ENCODE measurements around the gene NID2. TPM values are rescaled to one million over a fixed set of nuclear protein-coding genes. Genes with fewer than 3 reads are reported as not detected.

NID2 gene
- total RNA-seq, 1 experiment from 2014 or later = 3.1 TPM

GRCh38 chr14:52081964-52082363 is 13.1 kb upstream of the NID2 start:
- peak overlapping the region; percentile 80 for H3K4me2 ChIP-seq (ENCODE audit: low read length)
- no TSS peak for BruUV-seq (replicated peaks)
- no peaks in the 10 kb centered on the region for H3K79me2 ChIP-seq (ENCODE audit: low read length)
- no peak for DNase-seq
- H3F3A ChIP-seq (ENCODE audit: low read length, unreplicated experiment) = peaks cover 22% of the 10 kb centered on the region
- peak overlapping the region; percentile 51; the same call in 1 of the 2 replicates for H3K4me3 ChIP-seq (ENCODE audit: low read length)
- no peaks in the 10 kb centered on the region; the same call in 1 of the 2 replicates for H3K36me3 ChIP-seq (ENCODE audit: low read depth, low read length)
- H4K20me1 ChIP-seq (ENCODE audit: low read length) = no peaks in the 10 kb centered on the region
- H2AFZ ChIP-seq (ENCODE audit: low read length) = peak overlapping the region; percentile 53
- intact Hi-C loops (cut with micrococcal nuclease) = loop anchor here (1.0 to 2.0 kb wide), 4 partner anchors 30 to 253 kb away; no protein-coding TSS in a partner anchor
- peaks cover 16% of the 10 kb centered on the region; the same call in 1 of the 2 replicates for H3K9me3 ChIP-seq (ENCODE audit: low read length)
- TF ChIP-seq, protein P1, sequence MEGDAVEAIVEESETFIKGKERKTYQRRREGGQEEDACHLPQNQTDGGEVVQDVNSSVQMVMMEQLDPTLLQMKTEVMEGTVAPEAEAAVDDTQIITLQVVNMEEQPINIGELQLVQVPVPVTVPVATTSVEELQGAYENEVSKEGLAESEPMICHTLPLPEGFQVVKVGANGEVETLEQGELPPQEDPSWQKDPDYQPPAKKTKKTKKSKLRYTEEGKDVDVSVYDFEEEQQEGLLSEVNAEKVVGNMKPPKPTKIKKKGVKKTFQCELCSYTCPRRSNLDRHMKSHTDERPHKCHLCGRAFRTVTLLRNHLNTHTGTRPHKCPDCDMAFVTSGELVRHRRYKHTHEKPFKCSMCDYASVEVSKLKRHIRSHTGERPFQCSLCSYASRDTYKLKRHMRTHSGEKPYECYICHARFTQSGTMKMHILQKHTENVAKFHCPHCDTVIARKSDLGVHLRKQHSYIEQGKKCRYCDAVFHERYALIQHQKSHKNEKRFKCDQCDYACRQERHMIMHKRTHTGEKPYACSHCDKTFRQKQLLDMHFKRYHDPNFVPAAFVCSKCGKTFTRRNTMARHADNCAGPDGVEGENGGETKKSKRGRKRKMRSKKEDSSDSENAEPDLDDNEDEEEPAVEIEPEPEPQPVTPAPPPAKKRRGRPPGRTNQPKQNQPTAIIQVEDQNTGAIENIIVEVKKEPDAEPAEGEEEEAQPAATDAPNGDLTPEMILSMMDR (conservative IDR thresholded peaks at IDR 0.05; ENCODE audit: low read depth, low read length) = no peak
- TF ChIP-seq EZH2phosphoT487 (IDR thresholded peaks at IDR 0.05; ENCODE audit: borderline replicate concordance, low read length) = no peak
- TF ChIP-seq EZH2 (IDR thresholded peaks at IDR 0.05; ENCODE audit: low read length, unreplicated experiment) = no peak
- CTCF ChIA-PET = interaction anchor here (0.8 kb wide), 1 partner anchor 10 kb away, joined by 3 read pairs; no protein-coding TSS in a partner anchor
- H3K9ac ChIP-seq (ENCODE audit: low read length) = peak overlapping the region; percentile 80
- no peaks in the 10 kb centered on the region for H3K27me3 ChIP-seq (ENCODE audit: low read length)
- peaks cover 52% of the 10 kb centered on the region for H3K4me1 ChIP-seq (ENCODE audit: insufficient read depth, low read length)
- POLR2A ChIA-PET (ENCODE audit: unreplicated experiment) = interaction anchor here (0.7 to 0.9 kb wide), 2 partner anchors 678 to 1157 kb away, joined by 4 to 6 read pairs; no protein-coding TSS in a partner anchor
- H3K27ac ChIP-seq (ENCODE audit: low read length) = peak overlapping the region; percentile 97
- H3K9me2 ChIP-seq (replicated peaks; ENCODE audit: low read length) = no peaks in the 10 kb centered on the region
- ATAC-seq = no peak

DNA sequence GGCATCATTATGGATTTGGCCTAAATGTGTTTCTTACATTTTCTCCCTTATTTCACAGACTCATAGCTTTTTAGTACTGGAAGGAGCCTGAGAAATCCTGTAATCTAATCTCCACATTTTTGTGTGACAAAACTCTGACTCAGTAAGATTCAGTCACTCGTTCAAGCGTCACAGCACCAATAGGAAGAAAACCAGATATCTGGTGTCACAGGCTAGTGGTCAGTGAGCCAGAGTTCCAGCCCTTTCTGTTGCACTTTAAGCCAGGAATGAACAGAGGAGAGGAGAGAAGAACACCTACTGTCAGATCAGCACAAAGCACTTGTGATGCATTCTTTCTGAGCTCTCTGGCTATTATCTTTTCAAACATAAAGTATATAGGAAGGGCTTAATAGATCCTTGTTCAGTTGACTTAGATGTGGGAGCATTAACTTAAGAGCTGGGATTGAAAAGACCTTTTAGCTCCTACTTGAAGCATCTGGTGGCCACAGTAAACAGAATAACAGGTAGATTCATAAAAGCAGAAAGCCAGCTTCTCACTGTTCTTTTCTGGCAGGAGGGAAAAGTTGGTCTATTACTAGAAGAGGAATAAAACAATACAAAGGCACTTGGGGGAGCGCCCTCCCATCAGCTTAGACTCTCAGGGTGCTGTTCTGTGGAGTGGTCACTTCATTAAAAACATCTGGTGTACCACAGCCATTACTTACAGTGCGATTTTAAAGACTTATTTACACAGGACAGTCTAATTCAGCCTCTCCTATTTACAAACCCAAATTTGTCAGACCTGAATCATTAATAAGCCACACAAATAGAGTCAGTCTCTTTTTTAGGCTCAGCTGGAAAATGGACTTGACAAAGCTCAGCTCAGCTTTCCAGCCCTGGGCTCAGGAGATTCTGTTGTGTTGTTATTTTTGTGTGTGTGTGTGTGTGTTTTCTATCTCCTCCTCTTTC is 12.2 kb upstream of the NID2 start:
- peaks cover 16% of the 10 kb centered on the region; the same call in 1 of the 2 replicates for H3K9me3 ChIP-seq (ENCODE audit: low read length)
- no peaks in the 10 kb centered on the region for H4K20me1 ChIP-seq (ENCODE audit: low read length)
- ATAC-seq (peak; percentile 70), DNase-seq (peak; percentile 96)
- ChIA-PET CTCF (interaction anchor here (0.7 to 0.8 kb wide), 4 partner anchors 9 to 68 kb away, joined by 3 to 4 read pairs (median 3); no protein-coding TSS in a partner anchor), POLR2A (ENCODE audit: unreplicated experiment) (interaction anchor here (0.6 to 1.1 kb wide), 8 partner anchors 12 to 1171 kb away, joined by 3 to 7 read pairs (median 4); partner anchors contain the start of gene STYX)
- H2AFZ ChIP-seq (ENCODE audit: low read length) = peak overlapping the region; percentile 53
- TF ChIP-seq EZH2phosphoT487 (IDR thresholded peaks at IDR 0.05; ENCODE audit: borderline replicate concordance, low read length) (no peak), EZH2 (IDR thresholded peaks at IDR 0.05; ENCODE audit: low read length, unreplicated experiment) (no peak)
- TF ChIP-seq, protein P1 (conservative IDR thresholded peaks at IDR 0.05; ENCODE audit: low read depth, low read length) = no peak
- BruUV-seq (replicated peaks) = TSS peak; percentile 95
- peak overlapping the region; percentile 80 for H3K9ac ChIP-seq (ENCODE audit: low read length)
- H3K4me3 ChIP-seq (ENCODE audit: low read length) = peak overlapping the region; percentile 51
- H3K4me2 ChIP-seq (ENCODE audit: low read length) = peak overlapping the region; percentile 80
- H3F3A ChIP-seq (ENCODE audit: low read length, unreplicated experiment) = peaks cover 22% of the 10 kb centered on the region
- H3K4me1 ChIP-seq (ENCODE audit: insufficient read depth, low read length) = peaks cover 61% of the 10 kb centered on the region
- H3K27ac ChIP-seq (ENCODE audit: low read length) = peak overlapping the region; percentile 97
- intact Hi-C loops (cut with micrococcal nuclease) = loop anchor here (1.0 to 2.0 kb wide), 4 partner anchors 31 to 252 kb away; no protein-coding TSS in a partner anchor
- H3K36me3 ChIP-seq (ENCODE audit: low read depth, low read length) = no peaks in the 10 kb centered on the region; the same call in 1 of the 2 replicates
- H3K9me2 ChIP-seq (replicated peaks; ENCODE audit: low read length) = no peaks in the 10 kb centered on the region
- no peaks in the 10 kb centered on the region for H3K27me3 ChIP-seq (ENCODE audit: low read length)
- no peaks in the 10 kb centered on the region for H3K79me2 ChIP-seq (ENCODE audit: low read length)

Measured in PC-3 (cell line).